MCF 10A (cell line): ENCODE results near the gene SHISA9. TPM values are rescaled to one million over a fixed set of nuclear protein-coding genes. Genes with fewer than 3 reads are reported as not detected.

Experiments used
- BruUV-seq: library from RNA; stranded (reverse); fragments of 400-500 nt; replicated peaks from 2 replicates; lab custom pipeline; 2021; lab: Mats Ljungman, UMichigan
- CTCF ChIA-PET: fragments of 300-600 bp; sonication (Branson Sonifier 250); formaldehyde crosslinking; extraction: SDS; loops from one replicate; lab custom pipeline; 2021; ENCODE audit warnings: antibody characterized with exemption, inconsistent platforms; lab: Yijun Ruan, JAX
- POLR2A ChIA-PET: fragments of 300-600, 350-650 bp; sonication (Branson Sonifier 250); formaldehyde crosslinking; extraction: SDS; loops from one replicate; lab custom pipeline; 2020; ENCODE audit warnings: antibody characterized with exemption, inconsistent platforms; lab: Yijun Ruan, JAX
- DNase-seq: peaks from one replicate; pipeline ENCODE4 v3.0.0-alpha.2; 2018; ENCODE audit not compliant: unreplicated experiment
- H3K27ac Mint-ChIP-seq: one replicate; pipeline ENCODE4 v1.8.0; 2022; ENCODE audit warnings: mild to moderate bottlenecking, low read depth, mixed read lengths; ENCODE audit not compliant: unreplicated experiment
- H3K27me3 Mint-ChIP-seq: one replicate; pipeline ENCODE4 v1.8.0; 2022; ENCODE audit warnings: mixed read lengths; ENCODE audit not compliant: insufficient read depth, unreplicated experiment
- H3K36me3 Mint-ChIP-seq: one replicate; pipeline ENCODE4 v1.8.0; 2022; ENCODE audit warnings: mild to moderate bottlenecking, moderate library complexity, mixed read lengths; ENCODE audit not compliant: insufficient read depth, unreplicated experiment
- H3K4me1 Mint-ChIP-seq: one replicate; pipeline ENCODE4 v1.8.0; 2022; ENCODE audit warnings: mixed read lengths; ENCODE audit not compliant: insufficient read depth, unreplicated experiment
- H3K4me3 Mint-ChIP-seq: one replicate; pipeline ENCODE4 v1.8.0; 2022; ENCODE audit warnings: mild to moderate bottlenecking, moderate library complexity, mixed read lengths; ENCODE audit not compliant: unreplicated experiment
- H3K9me3 Mint-ChIP-seq: one replicate; pipeline ENCODE4 v1.8.0; 2022; ENCODE audit warnings: mixed read lengths; ENCODE audit not compliant: unreplicated experiment
- intact Hi-C: fragments of 100-400 bp; cut with micrococcal nuclease; formaldehyde crosslinking; loops from 2 replicates; pipeline ENCODE4 v1.14.1; 2022
- total RNA-seq: library from RNA; stranded (reverse); gene quantifications from 2 replicates; pipeline ENCODE4 v1.2.3, GENCODE V29; 2022
- TF ChIP-seq, protein P1 (sequence below): fragments of 200-600 bp; IDR thresholded peaks from one replicate; pipeline ENCODE4 v1.8.0; 2022; ENCODE audit warnings: antibody characterized with exemption, mild to moderate bottlenecking; ENCODE audit not compliant: unreplicated experiment

The SHISA9 gene
- total RNA-seq, 1 experiment from 2014 or later, result 8.0 TPM

GRCh38 chr16:12964461-12964860 is 63.1 kb downstream of the SHISA9 start:
- no peak overlapping the region for H3K27ac Mint-ChIP-seq
- peaks cover 6% of the 10 kb centered on the region for H3K4me1 Mint-ChIP-seq
- POLR2A ChIA-PET, result no interaction called here
- BruUV-seq, result no TSS peak
- intact Hi-C loops, result no loop called here
- CTCF ChIA-PET, result no interaction called here
- H3K36me3 Mint-ChIP-seq, result no peaks in the 10 kb centered on the region
- peaks cover 10% of the 10 kb centered on the region for H3K9me3 Mint-ChIP-seq
- H3K4me3 Mint-ChIP-seq, result no peak overlapping the region
- no peak for DNase-seq
- H3K27me3 Mint-ChIP-seq, result no peaks in the 10 kb centered on the region
- TF ChIP-seq, protein P1, sequence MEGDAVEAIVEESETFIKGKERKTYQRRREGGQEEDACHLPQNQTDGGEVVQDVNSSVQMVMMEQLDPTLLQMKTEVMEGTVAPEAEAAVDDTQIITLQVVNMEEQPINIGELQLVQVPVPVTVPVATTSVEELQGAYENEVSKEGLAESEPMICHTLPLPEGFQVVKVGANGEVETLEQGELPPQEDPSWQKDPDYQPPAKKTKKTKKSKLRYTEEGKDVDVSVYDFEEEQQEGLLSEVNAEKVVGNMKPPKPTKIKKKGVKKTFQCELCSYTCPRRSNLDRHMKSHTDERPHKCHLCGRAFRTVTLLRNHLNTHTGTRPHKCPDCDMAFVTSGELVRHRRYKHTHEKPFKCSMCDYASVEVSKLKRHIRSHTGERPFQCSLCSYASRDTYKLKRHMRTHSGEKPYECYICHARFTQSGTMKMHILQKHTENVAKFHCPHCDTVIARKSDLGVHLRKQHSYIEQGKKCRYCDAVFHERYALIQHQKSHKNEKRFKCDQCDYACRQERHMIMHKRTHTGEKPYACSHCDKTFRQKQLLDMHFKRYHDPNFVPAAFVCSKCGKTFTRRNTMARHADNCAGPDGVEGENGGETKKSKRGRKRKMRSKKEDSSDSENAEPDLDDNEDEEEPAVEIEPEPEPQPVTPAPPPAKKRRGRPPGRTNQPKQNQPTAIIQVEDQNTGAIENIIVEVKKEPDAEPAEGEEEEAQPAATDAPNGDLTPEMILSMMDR, result no peak

GRCh38 chr16:12965274-12965804 is 63.9 kb downstream of the SHISA9 start:
- Mint-ChIP-seq H3K36me3 (no peaks in the 10 kb centered on the region), H3K9me3 (peaks cover 10% of the 10 kb centered on the region), H3K27me3 (no peaks in the 10 kb centered on the region), H3K4me3 (no peak overlapping the region), H3K27ac (no peak overlapping the region), H3K4me1 (peaks cover 6% of the 10 kb centered on the region)
- BruUV-seq, result no TSS peak
- DNase-seq, result peak; percentile 18
- intact Hi-C loops, result loop anchor here (5.0 kb wide), 1 partner anchor 487 kb away; no protein-coding TSS in a partner anchor
- ChIA-PET POLR2A (no interaction called here), CTCF (no interaction called here)
- TF ChIP-seq, protein P1, result no peak

- BruUV-seq, result no TSS peak
- Mint-ChIP-seq H3K4me3 (no peak overlapping the region), H3K4me1 (peaks cover 14% of the 10 kb centered on the region), H3K9me3 (no peaks in the 10 kb centered on the region), H3K36me3 (no peaks in the 10 kb centered on the region), H3K27me3 (no peaks in the 10 kb centered on the region), H3K27ac (no peak overlapping the region)
- TF ChIP-seq, protein P1, result no peak
- CTCF ChIA-PET, result interaction anchor here (0.6 kb wide), 1 partner anchor 147 kb away, joined by 3 read pairs; no protein-coding TSS in a partner anchor
- intact Hi-C loops, result no loop called here
- POLR2A ChIA-PET, result interaction anchor here (0.6 kb wide), 1 partner anchor 409 kb away, joined by 3 read pairs; no protein-coding TSS in a partner anchor
- DNase-seq, result peak; percentile 98
Measured at GRCh38 chr16:12971241-12971640, 69.8 kb downstream of the SHISA9 start.

DNA sequence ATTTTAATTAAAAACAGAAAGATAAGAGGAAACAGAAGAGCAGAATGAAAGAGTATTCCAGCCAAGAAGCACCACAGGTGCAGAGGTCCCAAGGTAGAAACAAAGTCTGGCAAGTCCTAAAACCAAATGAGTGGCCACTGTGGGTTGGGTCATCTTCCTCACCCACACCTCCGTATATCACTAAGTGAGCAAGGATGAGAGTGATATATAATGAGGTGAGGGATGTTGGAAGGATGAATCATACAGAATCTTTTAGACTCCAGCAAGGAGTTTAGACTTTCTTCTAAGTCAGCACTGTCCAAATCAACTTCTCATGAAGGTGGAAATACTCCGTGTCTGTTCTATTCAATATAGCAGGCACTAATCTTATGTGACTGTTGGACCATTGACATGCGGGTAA is 70.8 kb downstream of the SHISA9 start:
- DNase-seq, result no peak
- H3K9me3 Mint-ChIP-seq, result no peaks in the 10 kb centered on the region
- peaks cover 23% of the 10 kb centered on the region for H3K4me1 Mint-ChIP-seq
- POLR2A ChIA-PET, result no interaction called here
- intact Hi-C loops, result no loop called here
- H3K27ac Mint-ChIP-seq, result no peak overlapping the region
- CTCF ChIA-PET, result no interaction called here
- no peaks in the 10 kb centered on the region for H3K27me3 Mint-ChIP-seq
- no peak overlapping the region for H3K4me3 Mint-ChIP-seq
- TF ChIP-seq, protein P1, result no peak
- no peaks in the 10 kb centered on the region for H3K36me3 Mint-ChIP-seq
- no TSS peak for BruUV-seq
